ENCODE measurements around the gene B3GNT7. TPM values are rescaled to one million over a fixed set of nuclear protein-coding genes. Genes with fewer than 3 reads are reported as not detected.
A peak's percentile ranks its signal among the peaks of the same experiment; 100 is the strongest.

B3GNT7 gene
- total and polyA plus RNA-seq, 12 donors = 0.72 to 61.7 (median 2.1) TPM

GRCh38 chr2:231359441-231359840 is 36.1 kb upstream of the B3GNT7 start:
- Histone ChIP-seq H3K9me3 (no peaks in the 10 kb centered on the region), H3K4me1 (peaks cover 0 to 25% (median 0%) of the 10 kb centered on the region in 9 donors), H3K27me3 (no peaks in the 10 kb centered on the region), H3K36me3 (no peaks in the 10 kb centered on the region), H3K4me3 (no peak overlapping the region), H3K27ac (no peak overlapping the region)
- no peak for ATAC-seq
- no peak for TF ChIP-seq CTCF (IDR thresholded peaks at IDR 0.05)
- DNase-seq = no peak
- 95 to 96% methylated on average over 10 of the region's 10 CpGs for WGBS, 2 donors
- intact Hi-C loops (cut with DNase I) = no loop called here

- no peak for ATAC-seq
- 94% methylated on average over 11 of the region's 11 CpGs for WGBS, 2 donors
Observed at GRCh38 chr2:231359948-231360347, 35.6 kb upstream of the B3GNT7 start.

GRCh38 chr2:231360401-231360800 is 35.1 kb upstream of the B3GNT7 start:
- 56 to 78% methylated on average over 9 to 11 of the region's 11 CpGs for WGBS, 2 donors
- peak in 2 of 9 donors; percentile 5 to 6 for TF ChIP-seq CTCF (IDR thresholded peaks at IDR 0.05)
- Histone ChIP-seq H3K27ac (peak overlapping the region in 1 of 10 donors; percentile 81), H3K27me3 (no peaks in the 10 kb centered on the region), H3K36me3 (no peaks in the 10 kb centered on the region), H3K4me1 (peaks cover 0 to 35% (median 5%) of the 10 kb centered on the region in 9 donors), H3K9me3 (no peaks in the 10 kb centered on the region), H3K4me3 (no peak overlapping the region)
- DNase-seq = no peak
- ATAC-seq = peak in 4 of 8 donors; percentile 11 to 60 (median 20)
- intact Hi-C loops (cut with DNase I) = no loop called here

More at GRCh38 chr2:231359948-231360347, 35.6 kb upstream of the B3GNT7 start:
- Histone ChIP-seq H3K27me3 (no peaks in the 10 kb centered on the region), H3K9me3 (no peaks in the 10 kb centered on the region), H3K27ac (no peak overlapping the region), H3K4me3 (no peak overlapping the region), H3K4me1 (peaks cover 0 to 30% (median 2%) of the 10 kb centered on the region in 9 donors), H3K36me3 (no peaks in the 10 kb centered on the region)
- no peak for DNase-seq
- no peak for TF ChIP-seq CTCF (IDR thresholded peaks at IDR 0.05)
- intact Hi-C loops (cut with DNase I) = no loop called here

GRCh38 chr2:231360881-231361371 is 34.6 kb upstream of the B3GNT7 start:
- intact Hi-C loops (cut with DNase I) = no loop called here
- WGBS, 2 donors = 93 to 94% methylated on average over 13 of the region's 13 CpGs
- DNase-seq = no peak
- H3K36me3 ChIP-seq = no peaks in the 10 kb centered on the region
- H3K27ac ChIP-seq = peak overlapping the region in 1 of 10 donors; percentile 81
- no peak for TF ChIP-seq CTCF (IDR thresholded peaks at IDR 0.05)
- H3K4me3 ChIP-seq = no peak overlapping the region
- no peaks in the 10 kb centered on the region for H3K9me3 ChIP-seq
- H3K27me3 ChIP-seq = no peaks in the 10 kb centered on the region
- ATAC-seq = peak in 5 of 8 donors; percentile 20 to 45 (median 35)
- H3K4me1 ChIP-seq = peaks cover 0 to 39% (median 5%) of the 10 kb centered on the region in 9 donors
